Stimulated activated naive CD4-positive, alpha-beta T cell (primary cell): ENCODE results near the gene SPIRE1.
"Not testable (repeated sequence)": the region's sequence is repeated elsewhere in the genome, so short reads cannot be mapped to it uniquely, and the experiment has no call there.

Experiments used
- DNase-seq, 6 experiments: peaks; one replicate each; lab custom pipeline; 2025; lab: John Stamatoyannopoulos, UW

Gene SPIRE1

DNA sequence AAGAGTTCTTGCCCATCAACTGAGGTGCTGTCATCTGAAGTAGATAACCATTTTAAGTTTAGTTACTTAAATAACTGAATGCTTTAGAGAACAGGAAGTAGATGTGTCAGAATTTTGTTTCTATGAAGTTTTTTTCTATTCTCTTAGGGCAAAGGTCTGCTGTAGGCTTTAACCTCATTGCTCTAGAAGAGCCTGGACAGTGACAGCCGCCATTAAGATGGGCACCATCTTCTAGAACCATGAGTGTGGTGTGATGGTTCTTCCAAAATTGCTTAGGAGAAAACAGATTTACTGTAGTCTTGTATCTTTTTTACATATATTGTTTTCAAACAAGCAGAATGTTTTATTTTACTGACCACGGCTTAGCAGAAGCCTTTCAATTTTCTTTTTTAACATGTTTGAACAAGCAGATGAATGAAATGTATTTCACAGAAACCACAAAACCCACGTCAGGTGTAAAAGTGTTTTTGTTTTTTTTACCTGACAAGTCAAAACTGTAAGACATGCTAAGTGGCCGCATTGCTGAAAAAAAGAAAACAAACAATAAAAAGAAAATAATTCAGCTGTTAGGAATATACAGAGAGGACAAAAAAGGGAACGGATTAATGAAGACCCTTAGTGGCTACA is 172.3 kb downstream of the SPIRE1 start:
- DNase-seq: no peak

DNA sequence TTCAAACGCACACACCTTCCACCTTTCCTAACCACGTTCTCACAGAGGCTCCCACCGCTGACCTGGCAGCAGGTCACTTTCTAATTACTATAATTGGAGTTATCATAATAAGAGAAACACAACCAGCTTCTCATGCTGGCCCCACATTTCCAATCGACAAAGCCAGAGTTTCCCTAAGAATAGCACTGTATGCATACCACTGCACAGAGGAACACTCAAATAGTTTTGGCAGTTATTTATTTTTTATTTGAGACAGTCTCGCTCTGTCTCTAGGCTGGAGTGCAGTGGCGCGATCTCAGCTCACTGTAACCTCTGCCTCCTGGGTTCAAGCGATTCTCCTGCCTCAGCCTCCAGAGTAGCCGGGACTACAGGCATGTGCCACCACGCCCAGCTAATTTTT is 176.0 kb downstream of the SPIRE1 start:
- not testable (repeated sequence) for DNase-seq

DNA sequence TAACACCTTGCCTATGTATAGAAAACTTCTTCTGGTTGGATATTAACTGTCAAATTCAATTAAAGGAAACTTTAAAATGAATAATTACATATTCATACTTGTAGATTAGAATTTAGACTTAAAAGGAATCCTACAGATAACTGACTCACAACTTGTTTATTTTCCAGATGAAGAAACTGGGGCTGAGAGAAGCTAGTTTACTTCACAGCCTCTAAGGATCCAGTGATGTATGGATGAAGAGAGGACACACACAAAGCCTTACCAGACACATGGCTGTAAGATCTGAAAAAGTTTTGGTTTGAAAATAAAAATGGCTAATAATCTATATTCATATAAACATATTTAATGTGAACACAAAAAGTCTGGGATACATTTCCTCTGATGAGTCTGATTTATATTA is 177.9 kb downstream of the SPIRE1 start:
- DNase-seq: no peak

DNA sequence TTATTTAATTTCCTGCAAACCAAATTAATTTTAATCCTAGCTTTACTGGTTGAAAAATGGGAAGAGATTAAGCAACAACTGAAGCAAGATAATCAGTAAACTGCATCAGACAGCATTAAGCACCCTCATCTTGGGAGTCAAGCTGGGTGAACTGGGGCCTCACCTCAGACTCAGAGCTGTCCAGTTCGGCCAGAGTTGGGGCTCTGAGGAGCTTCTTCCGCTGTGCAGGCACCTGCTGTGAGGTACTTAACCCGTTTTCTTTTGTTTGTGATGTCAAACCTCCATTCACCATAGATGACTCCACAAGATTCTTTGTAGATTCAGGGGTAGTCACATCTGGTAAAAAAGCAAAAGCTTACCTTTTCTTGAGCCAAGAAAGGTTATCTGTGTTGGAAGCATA is 178.4 kb downstream of the SPIRE1 start:
- DNase-seq: no peak

DNA sequence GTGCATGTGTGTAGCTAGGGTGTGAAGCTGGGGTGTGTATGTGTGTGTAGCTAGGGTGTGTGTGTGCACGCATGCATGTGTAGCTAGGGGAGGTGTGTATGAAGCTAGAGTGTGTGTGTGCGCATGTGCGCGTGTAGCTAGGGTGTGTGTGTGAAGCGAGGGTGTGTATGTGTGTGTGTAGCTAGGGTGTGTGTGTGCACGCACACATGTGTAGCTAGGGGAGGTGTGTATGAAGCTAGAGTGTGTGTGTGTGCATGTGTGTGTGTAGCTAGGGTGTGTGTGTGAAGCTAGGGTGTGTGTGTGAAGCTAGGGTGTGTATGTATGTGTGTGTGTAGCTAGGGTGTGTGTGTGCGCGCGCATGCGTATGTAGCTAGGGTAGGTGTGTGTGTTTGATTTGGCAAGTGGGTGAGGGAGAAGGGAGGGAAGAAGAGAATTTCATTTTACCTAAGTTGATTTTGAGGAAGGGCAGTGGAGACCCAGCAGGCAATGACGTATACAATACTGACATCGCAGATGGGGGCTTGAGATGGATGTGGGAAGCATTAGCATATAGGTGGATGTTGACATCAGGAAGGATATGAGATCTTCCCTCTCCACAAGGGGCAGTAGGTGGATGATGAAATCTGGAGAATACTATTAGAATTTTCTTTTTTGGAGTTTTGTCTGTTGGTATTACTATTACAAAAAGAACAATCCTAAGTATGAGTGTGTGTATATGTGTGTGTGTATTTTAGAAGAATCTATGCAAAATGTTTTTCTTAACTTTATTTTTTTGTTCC is 179.4 kb downstream of the SPIRE1 start:
- DNase-seq: no peak

GRCh38 chr18:12477606-12478005 is 180.3 kb downstream of the SPIRE1 start:
- DNase-seq: no peak

GRCh38 chr18:12476955-12477354 is 181.0 kb downstream of the SPIRE1 start:
- DNase-seq: no peak

DNA sequence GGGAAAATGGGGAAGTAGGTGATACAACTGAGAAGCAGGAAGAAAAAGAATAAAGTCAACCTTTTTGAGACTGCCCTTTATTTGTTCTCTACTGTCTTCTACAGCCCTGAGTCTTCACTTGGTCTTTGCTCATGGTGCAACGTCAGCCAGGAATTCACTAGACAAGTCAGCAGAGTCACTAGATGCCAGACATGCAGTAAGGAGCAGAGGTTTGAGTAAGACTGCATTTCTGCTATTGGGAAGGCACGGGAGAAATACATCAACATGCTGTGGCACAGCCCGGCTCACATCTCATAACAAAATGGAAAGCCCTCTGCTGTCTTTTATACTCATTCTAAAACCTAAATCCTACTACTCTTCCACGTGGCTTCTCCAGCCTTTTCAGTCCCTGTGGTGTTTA is 183.0 kb downstream of the SPIRE1 start:
- no peak for DNase-seq

- no peak for DNase-seq
Observed at GRCh38 chr18:12474146-12474545, 183.8 kb downstream of the SPIRE1 start.

GRCh38 chr18:12470382-12471075 is 187.4 kb downstream of the SPIRE1 start:
- DNase-seq: no peak

DNA sequence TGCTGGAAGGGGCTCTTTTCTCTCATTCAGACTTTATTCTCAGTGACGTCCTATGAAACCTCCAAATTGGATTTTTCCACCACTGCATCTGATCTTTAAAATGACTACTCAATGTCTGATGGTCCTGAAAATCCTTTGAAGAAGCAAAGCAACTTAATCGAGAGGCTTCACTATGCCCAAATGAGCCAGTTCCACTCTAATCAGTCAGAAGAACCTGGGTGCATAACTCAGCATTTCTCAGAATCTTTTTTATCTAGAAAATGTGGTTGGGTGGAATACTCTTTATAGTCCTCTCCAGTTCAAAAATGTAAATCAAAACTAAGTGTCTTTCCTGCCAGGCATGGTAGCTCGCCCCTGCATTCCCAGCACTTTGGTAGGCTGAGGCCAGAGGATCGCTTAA is 189.5 kb downstream of the SPIRE1 start:
- DNase-seq: no peak

DNA sequence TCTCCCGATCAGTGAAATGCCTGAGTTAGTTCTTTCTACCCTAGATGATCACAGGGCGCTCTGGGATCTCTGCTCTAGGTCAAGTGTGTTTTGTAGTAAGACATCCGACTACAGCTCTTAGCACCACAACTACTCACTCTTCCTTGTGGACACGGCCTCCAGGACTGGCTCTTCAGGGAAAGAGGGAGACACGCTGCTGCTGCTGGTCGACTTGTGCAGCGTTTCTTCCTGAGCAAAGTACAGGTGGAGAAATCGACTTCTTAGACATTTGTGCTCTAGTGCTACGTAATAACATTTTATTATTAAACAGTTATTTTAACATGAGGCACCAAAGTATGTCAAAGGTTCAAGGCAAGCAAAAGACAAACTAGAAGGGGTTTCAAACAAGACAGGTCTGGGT is 193.2 kb downstream of the SPIRE1 start:
- DNase-seq: no peak

GRCh38 chr18:12463191-12463590 is 194.7 kb downstream of the SPIRE1 start:
- DNase-seq: no peak

- no peak for DNase-seq
Observed at GRCh38 chr18:12462242-12462641, 195.7 kb downstream of the SPIRE1 start.

DNA sequence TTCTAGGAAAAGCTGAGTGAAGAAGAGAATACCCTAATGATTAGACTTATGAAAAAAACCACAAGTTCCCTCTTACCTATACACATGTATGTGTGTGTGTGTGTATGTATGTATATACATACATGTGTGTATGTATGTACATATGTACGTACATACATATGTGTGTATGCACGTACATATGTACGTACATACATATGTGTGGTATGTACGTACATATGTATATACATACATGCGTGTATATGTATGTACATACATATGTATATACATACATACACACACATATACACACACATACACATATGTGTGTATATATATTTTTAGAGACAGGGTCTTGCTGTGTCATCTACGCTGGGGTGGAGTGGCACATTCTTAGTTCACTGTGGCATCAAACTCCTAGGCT is 196.6 kb downstream of the SPIRE1 start:
- no peak for DNase-seq

DNA sequence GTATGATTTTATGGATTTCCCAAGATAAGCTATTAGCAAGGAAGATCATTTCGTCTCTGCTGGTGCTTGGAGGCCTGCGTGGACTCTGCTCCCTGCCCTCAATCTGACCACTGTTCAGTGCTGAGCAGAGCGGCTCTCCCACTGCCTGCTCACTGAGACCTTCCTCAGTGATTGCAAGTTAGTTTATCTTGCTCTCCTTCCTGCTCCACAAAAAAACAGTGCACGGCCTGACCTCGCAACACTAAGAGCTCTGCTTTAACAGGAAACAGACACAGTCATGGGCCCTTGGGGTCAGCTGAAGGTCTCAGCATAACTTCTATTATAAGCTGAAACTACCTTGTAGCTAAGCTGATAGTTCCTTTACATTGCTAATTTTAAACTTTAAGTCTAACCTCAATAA is 197.0 kb downstream of the SPIRE1 start:
- DNase-seq: no peak

DNA sequence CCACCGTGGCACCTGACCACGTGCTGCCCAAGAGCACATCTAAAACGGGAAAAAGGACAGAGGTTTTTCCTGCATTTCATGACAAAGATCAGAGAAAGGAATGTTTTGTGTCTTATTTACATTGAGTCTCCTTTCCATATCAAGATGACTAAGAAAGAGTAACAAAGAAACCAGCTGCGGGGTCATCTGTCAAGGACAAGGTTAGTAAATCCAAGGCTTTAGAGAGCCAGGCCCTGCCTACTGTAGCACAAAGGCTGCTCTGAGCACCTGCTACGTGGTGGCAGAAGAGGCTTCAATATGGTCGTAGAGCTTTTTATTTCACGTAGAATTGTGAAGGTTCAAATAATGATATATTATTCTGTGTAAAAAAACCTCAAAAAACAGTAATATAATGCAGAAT is 199.1 kb downstream of the SPIRE1 start:
- no peak for DNase-seq

- DNase-seq: no peak
Observed at GRCh38 chr18:12456441-12456840, 201.5 kb downstream of the SPIRE1 start.

GRCh38 chr18:12455496-12455895 is 202.4 kb downstream of the SPIRE1 start:
- DNase-seq: no peak

DNA sequence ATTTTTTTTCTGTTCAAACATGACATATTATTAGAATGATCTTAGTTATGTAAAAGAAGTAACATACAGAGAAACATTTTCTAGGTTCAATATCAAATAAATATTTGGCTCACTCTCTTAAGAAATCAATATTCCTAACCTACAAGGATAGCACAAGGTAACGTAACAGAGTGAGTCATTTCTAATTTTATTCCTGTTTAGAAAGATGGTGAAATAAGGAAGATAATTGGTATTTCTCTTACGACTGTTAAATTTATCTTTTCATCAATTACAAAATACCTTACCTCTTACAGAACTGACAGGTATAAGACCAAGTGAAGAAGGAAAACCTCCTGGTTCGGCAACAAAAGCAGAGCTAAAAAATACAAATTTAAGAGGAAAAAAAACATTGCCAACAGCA is 205.1 kb downstream of the SPIRE1 start:
- no peak for DNase-seq

DNA sequence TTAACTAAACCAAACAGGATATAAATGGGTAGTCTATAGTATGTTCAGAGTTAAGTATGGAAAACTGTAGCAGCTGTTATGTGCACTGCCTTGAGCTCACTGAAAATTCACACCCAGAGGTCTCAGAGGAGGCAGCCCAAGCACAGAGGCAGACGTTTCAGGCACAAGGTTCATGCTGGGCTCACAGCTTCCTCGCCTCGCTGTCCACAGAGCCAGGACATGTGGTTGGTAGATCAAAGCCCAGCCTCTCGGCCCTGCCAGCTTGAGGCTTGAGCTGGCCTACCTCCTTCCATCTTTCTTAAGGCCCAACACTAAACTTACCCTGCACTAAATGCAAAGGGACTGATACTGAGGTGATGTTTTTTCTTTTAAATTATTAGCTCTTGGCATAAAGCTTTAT is 206.5 kb downstream of the SPIRE1 start:
- no peak for DNase-seq

DNA sequence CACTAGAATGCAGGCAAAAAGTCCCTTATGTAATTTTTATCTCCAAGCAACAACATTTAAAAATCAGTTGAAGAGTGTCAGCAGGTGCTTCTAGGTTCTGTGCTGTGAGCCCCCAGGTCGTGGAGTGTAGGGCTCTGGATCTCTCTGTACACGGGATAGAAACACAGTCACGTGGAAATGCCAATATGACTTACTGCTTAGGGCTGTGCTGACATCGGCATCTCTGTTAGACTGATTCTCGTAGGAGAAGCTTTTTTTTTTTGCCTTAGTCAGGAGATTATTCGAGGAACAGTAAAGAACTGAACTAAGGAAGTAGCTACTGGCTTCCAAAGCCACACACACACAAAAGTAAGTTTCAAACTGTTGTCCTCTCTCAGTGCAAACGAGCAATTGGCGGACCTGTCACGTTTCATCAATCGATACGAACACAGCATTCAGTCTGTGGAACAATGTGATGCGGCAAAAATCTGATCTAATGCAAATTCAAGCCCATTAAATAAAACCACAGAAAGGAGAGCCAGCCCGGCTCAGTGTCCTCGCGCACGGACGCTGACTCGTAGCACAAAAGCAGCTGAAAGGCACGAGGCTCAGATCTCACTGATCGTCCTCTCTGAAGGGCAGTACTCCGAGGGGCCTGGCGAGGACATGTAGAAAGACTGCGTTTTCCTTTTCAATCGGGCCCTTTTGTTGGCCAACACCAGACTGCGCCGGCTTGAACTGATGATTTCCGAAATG is 208.7 kb downstream of the SPIRE1 start:
- no peak for DNase-seq

- DNase-seq: no peak
Observed at GRCh38 chr18:12445554-12445953, 212.4 kb downstream of the SPIRE1 start.
